Measurements from ENCODE around the gene AHI1.
"Not testable (repeated sequence)": the region's sequence is repeated elsewhere in the genome, so short reads cannot be mapped to it uniquely, and the experiment has no call there.

AHI1 gene

DNA sequence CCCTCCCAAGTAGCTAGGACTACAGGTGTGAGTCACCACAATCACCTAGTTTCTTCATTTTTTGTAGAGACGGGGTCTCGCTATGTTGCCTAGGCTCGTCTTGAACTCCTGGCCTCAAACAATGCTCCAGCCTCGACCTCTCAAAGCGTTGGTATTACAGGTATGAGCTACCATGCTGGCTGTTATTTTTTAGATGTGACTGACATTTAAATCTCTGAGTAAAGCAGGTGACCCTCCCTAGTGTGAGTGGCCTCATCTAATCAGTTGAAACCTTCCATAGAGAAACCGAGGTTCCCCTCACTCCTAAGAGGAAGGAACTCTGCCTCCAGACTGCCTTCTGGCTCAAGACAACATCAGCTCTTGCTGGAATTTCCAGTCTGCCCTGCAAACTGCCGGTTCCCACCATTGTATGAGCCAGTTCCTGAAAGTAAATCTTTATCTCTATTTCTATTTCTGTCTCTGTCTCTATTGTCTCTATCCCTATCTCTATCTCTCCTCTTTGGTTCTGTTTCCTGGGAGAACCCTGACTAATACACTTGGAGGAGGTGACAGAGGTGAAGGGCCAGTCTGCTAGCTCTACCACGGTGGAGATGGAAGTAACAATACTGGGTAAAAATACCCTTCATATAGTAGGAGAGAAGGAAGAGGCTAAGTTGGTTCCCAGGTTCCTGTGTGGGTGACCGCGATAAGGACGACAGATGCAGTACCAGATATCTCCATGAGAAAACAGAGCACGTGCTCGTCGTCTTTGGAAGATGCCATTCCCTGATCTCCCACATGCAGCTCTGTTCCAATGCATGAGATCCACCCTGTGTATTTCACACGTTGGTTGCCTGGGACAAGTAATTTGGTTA, 235.4 kb downstream of the AHI1 start:
- no peak for DNase-seq (ENCODE audit: low spot score)

DNA sequence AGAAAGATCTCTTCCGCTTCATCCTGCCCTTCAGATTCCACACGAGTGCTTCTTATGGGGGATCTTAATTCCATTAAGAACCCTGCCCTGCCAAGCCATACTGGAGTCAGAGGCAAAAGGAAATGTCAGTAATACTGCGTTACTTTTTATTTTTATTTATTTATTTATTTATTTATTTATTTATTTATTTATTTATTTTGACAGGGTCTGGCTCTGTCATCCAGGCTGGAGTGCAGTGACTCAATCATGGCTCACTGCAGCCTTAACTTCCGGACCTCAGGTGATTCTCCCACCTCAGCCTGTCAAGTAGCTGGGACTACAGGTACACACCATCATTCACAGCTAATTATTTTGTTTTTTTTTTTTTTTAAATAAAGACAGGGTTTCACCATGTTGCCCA, 236.9 kb downstream of the AHI1 start:
- no peak for DNase-seq (ENCODE audit: low spot score)

DNA sequence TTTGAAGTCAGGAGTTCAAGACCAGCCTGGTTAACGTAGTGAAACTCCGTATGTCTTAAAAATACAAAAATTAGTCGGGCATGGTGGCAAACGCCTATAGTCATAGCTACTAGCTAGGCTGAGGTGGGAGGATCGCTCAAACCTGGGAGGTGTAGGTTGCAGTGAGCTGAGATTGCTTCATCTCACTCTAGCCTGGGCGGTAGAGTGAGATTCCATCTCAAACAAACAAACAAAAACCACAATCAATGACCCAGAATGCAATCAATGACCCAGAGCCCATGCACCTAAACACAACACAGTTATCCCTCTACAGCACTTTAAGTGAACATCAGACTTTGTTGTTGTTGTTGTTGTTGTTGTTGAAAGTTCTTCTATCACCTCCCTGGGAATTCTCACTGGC, 238.6 kb downstream of the AHI1 start:
- no peak for DNase-seq (ENCODE audit: low spot score)

DNA sequence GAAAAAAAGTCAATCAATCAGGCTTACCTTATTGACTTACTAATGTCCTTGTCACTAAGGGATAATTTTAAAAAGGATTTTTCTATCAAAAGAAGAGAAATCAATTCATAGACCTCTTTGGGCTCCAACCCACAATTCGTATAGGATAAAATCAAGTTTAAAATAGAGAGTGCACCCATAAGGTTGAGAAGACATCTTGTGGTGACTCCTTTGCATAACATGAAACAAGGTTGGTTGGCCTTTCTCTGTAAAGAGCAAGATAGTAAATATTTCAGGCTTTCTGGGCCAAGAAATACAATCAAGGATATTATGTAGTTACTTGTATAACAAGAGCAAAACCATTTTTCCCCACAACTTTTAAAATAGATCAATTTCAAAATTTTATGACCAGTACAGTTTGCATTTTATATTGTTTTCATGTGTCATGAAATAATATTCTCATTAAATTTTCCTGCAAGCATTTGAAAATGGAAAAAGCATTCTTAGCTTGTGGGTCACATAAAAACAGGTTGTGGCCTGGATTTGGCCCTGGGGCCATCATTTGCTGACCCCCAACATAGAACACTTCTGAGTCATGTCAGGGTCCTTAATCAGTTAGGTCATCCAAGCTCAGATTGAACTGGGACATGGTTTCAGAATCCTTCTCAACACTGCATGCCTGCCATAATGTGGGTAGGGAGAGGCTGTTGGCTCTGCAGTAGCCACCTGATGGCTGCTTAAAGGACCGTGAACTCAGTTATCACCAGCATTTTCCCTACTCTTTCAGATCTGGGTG, 239.7 kb downstream of the AHI1 start:
- no peak for DNase-seq (ENCODE audit: low spot score)

DNA sequence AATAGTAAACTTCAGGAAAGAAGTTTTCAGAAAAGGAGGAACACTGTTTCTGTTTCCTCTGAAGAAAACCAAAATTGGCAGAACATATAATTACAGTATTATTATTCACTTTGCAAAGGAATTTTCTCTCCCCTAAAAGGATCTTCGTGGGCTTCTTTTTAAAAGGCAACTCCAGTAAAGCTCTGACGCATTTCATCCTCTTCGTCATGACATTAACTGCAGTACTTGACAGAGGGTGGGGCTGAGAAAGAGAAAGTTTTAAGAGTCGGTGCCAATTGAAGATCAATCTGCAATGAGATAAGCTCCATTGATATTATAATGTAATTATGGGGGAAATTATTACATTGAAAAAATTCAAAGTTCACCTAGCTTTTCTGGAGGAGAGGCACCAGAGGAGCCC, 240.7 kb downstream of the AHI1 start:
- DNase-seq (ENCODE audit: low spot score): no peak

DNA sequence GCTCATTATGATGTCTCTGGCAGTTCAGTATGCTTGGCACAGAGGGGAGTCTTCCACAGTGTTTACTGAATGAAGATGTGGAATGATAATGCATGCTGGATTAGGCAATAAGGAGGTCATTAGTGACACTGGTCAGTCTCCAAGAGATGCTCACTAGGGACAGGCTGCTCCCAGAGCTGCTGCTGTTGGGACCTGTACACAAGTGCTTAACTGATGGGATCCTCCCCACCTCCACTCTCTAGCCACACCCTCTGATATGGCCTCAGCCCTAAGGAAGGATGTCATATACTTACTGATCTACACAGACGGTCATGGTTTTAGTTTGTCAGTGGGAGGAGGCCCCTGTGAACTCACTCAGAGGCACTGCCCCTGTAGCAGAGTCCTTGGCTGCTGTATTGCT, 243.1 kb downstream of the AHI1 start:
- DNase-seq (ENCODE audit: low spot score): no peak

DNA sequence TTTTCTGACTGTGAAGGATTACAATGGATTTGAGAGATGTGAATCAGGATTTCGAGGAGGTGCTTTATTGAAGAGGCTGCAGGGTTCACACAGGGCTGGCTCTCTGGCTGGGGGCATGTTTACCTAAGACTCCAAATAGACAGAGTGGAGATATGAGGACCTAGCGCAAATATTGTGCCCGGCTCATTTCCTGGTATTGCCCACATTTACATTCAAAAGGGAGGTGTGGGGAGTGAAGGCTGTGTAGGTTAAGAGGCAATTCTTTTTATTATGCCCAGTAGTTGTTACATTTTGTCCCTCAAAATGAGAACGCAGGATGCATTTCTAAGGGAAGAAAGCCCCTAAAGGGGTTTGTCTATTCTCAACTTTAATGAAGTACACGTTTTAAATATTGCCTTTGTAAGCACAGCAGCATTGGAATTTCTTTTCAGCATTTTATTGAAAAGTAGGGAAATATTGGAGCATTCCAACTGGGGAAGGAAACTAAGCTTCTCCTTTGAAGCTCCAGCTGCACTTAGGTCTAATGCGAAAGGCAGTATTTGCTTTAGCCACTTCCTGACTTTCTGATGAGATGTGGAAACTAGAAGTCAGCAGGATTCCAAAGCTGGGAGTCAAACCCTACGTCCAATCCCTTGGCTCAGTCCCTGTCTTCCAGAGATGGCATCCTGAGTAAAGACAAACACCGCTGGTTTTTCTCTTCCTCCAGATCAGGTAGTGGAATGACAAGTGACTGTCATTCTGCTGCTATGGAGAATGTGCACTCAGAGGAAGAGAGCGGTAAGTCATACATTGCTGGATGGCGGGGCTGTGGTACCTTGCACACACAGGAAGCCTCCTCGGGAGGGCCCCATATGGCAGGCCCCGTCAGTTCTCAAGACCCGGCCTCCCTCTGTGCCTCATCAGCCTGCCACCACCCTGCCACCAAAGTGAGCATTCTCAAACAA, 245.8 kb downstream of the AHI1 start:
- DNase-seq (ENCODE audit: low spot score): no peak

DNA sequence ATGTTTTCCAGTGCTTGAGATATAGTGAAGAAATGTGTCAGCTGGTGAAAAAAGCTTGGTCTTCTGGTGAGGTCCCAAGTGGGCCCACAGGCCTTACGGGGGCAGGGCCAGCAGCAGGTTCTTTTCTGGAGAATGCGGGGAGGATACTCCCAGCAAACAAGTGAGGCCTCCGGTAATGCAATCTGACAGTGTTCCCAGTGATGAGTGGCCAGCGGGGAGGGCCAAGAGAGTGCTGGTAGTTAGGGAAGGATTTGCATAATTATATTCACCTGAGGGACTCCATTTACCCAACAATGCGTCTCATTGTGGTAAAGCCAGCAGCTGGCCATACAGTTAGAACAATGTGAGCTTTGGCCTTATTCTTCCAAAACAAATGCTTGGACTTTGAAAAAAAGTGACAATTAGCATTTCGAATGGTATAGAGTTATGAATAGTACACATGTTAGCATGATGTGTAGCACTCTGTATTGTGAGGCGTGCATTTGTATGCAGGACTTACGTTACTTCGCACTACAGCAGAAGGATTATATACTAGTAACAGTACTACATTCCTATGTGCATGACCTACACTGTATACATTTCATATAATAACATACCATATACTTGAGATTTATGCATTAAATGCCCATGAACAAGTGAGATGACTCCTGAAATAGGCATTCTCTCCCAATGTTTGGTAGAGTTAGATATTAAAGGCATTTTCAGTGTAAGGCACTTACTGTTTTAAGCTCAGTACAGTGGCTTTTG, 246.6 kb downstream of the AHI1 start:
- no peak for DNase-seq (ENCODE audit: low spot score)

DNA sequence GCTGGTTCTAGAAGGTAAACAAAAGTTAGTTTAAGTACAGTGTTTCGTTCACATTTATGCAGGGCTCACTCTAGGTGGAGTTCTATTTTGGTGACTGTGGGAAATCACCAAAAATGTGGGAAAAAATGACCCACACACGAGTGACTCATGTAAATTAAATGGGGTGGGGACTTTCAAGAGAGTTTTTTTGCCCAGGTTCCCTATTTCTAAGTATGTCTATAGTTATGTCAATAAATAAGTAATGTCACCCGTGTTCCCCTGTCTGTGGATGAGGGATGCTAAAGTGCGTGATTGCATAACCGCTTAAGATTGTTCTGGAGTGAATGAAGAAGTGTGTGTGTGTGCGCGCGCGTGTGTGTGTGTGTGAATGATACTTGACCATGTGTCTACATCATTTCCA, 247.3 kb downstream of the AHI1 start:
- no peak for DNase-seq (ENCODE audit: low spot score)

DNA sequence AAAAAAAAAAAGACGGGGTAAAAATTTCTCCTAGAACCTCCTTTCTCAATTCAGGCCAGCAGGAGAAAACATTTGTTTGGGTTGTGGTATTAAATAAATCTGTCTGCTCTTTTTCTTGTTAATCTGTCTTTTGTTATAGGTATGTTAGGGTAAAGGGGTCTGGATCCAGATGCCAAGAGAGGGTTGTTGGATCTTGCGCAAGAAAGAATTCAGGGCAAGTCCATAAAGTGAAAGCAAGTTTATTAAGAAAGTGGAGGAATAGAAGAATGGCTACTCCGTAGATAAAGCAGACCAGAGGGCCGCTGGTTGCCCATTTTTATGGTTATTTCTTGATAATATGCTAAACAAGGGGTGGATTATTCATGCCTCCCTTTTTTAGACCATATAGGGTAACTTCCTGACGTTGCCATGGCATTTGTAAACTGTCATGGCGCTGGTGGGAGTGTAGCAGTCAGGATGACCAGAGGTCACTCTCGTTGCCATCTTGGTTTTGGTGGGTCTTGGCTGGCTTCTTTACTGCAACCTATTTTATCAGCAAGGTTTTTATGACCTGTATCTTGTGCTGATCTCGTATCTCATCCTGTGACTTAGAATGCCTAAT, 251.0 kb downstream of the AHI1 start:
- not testable (repeated sequence) for DNase-seq (ENCODE audit: low spot score)

DNA sequence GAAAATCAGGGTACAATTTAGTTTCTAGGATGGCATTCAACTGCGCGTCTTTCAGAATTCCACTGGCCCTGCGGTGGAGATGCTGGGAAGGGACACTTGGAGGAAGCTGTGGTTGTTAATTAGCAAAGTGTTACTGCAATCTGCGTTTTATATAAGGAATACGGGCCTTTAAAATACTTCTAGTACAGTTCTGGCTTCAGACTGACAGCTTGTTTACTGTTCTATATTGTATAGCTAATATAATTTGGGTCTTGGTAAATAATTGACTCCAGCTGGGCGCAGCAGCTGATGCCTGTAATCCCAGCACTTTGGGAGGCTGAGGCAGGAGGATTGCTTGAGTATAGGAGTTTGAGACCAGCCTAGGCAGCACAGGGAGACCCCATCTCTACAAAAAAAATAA, 252.7 kb downstream of the AHI1 start:
- no peak for DNase-seq (ENCODE audit: low spot score)

DNA sequence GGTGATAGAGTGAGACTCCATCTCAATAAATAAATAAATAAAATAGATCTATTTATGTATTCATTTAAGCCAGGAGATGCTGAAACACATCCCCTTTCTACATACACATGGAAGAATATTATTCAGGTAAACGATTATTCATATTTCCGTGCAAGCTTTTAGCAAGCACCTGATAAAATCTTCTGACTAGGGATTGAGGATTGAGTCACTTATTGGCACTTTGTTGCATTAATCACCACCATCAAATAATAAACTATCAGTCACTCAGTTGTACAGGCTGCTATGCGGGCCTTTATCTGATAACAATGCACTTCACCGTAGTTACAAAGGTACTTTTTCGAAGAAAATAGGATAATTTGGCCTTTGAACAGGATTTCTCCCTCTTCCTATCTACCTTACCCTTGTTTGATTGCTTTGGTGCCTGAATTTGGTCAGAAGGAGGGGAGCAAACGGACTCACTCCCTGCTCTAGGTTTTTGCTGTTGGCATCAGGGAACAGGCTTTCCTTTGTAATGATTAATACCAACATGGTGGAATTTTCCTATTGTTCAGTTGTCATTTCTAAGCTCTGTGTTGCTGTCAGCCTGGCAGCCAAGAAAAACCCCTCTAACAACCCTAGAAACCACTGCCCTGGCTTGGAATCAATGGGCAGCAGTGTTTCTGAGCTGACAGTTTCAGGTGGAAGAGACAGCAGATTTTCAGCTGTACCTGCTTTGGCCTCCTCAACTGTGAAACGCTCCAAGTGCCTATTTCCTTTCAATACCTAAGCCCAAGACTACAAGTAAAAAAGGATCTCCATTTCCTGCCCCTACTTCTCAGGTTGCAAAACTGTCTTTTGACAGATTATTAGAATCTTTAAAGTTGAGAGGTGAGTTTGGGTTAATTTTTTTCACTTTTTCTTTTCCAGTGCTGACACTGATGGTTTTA, 253.4 kb downstream of the AHI1 start:
- no peak for DNase-seq (ENCODE audit: low spot score)

DNA sequence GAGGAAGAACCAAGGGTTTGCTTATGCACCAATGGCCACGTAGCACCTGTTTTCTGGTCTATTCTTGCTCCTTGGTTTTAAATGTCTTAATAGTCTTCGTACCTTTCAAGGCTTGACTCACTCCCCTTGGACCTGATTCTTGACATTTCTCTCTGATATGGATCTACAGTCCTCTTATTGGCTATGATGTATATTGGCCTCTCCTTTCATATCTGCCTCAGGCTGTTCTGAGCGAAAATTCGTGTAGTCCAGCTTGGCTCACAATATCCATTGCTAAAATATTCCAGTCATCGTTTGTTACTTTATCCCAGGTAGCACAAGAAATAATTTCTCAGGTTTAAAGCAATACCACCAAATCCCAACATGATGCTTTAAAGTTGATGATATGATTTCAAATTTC, 256.8 kb downstream of the AHI1 start:
- DNase-seq (ENCODE audit: low spot score): no peak

DNA sequence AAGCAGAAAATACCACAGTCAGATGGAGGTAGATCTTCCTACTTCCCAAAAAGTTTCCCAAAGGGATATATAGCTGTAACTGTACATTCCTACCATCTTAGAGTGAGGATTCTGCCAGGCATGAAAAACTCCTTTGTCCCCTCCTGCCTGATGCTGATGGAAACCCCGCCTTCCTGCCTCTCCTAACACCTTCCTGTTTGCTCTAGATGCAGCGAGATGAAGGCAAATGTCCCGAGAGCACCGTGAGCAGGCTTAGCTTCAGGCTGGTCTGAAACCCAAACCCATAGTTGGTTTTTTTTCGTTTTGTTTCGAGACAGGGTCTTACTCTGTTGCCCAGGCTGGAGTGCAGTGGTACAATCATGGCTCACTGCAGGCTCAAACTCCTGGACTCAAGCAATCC, 260.8 kb downstream of the AHI1 start:
- no peak for DNase-seq (ENCODE audit: low spot score)

DNA sequence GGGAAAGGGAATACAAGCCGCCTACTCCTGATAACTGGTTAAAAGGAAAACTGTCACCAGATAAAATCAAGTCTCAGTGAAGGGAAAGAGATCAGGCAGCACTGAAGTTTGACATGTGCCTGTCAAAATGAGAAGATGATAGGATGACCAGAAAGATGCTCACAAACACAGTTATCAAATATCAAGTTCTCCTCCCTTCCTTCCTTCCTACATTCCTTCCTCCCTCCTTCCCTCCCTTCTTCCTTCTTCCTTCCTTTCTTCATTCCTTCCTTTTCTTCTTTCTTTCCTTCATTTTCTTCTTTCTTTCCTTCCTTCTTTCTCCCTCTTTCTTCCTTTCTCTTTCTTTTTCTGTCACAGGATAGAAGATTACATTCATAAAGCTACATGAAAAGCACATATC, 261.2 kb downstream of the AHI1 start:
- no peak for DNase-seq (ENCODE audit: low spot score)

DNA sequence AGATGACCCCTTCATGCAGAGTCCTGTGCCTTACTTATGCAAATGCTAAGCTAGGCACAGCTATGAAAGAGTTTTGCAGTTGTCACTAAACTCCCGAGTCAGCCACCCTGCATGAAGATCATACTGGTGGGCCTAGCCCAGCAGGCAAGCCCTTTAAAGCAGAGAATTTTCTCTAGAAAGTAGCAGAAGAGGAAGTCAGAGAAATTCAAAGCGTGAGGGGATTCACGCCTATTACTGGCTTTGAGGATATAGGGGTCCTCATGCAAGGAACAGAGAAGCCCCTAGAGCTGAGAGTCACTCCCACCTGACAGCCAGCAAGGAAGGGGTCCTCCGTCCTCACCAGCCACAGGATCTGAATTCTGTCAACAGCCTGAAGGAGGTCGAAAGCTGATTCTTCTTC, 261.8 kb downstream of the AHI1 start:
- no peak for DNase-seq (ENCODE audit: low spot score)

DNA sequence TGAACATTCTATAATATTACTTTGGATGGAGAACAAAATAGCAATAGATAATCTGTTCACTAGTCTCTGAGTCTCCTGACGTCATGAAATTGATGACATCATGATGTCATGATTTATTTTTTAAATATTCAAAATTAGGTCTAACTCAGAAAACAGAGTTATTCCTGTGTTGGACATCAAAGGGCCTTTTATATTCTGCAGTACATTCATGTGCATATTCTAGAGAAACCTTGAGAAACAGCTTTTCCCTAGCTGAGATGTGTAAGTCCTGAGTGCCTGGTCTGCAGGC, 263.1 kb downstream of the AHI1 start:
- no peak for DNase-seq (ENCODE audit: low spot score)

DNA sequence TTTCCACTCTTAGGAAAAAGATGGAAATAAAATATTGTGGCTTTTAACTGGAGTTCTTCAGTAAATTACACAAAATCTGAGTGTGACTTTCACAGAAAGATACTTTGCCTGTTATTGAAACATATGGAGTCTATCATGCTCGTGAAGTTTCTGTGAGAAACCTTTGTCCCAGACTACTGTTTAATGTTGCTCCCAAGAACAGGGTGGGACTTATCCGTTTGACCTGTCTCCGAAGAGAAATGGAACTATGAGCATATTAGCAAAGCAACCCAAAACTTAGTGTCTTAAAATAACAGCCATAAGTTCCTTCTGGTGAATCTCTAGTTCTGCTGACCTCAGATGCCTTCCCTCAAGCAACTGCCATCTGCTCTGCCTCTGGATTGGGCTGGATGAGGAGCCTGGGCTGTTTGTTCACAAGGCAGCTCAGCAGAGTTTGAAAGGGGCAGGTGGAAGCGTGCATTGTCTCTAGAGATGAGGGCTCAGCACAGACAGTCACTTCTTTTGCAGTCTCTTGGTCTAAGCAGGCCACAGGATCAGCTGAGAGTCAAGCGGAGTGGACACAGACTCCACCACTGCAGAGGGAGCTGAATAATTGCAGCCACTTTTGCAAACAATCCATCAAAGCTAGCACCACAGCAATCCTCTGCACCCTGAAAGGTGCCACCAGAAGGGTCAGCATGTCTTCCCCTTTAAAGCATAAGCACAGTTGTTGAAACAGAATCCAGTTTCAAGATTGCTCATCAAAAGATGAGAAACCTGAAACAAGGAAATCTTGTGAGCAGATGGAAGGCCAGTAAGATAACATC, 263.7 kb downstream of the AHI1 start:
- peak; percentile 30 for DNase-seq (ENCODE audit: low spot score)

Data from D341Med (cell line).